Measurements from ENCODE around the gene BEAN1. TPM values are rescaled to one million over a fixed set of nuclear protein-coding genes. Genes with fewer than 3 reads are reported as not detected.

Gene BEAN1
- total and polyA plus RNA-seq, 9 of the 15 experiments (the other 6 are each of a cell fraction or from before 2014, with no cell fraction given) = not detected

DNA sequence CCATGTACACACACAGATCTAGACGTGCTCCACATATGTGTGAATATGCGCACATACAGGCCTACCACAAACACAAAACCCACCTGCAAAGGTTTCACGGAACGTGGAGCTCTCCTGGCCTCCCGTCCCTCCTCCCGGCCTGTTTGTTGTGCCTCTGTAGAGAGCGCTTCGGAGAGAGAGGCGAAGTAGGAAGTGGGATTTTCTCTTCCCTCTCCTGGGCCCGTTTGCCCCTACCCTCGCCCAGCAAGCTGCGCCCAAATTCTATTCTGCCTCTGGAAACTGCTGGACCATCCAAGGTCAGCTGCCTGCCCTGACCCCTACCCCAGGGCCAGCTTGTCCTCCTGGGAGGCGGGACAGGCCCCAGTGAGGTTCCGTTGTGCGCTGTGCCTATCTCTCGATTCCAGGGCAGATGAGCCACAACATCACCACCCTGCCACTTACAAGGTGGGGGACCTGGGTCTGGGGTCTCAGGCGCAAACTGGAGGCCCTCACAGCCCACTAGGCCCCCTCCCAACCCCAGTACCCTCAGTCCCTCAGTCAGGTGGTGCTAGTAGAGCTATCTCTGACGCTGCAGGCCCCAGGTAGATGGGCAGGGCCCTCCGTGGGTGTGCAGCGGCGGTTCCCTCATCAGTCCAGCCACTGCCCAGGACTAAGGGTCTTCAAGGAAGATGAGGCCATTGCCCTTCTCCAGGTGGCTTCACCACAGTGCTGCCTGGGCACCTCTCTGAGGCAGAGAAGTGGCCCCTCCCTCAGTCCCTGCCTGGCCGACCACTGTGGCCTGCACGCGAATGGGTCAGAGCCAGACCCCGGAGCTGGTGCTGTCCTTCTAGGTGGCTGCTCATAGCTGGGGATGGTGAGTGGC is 54.2 kb downstream of the BEAN1 start:
- TF ChIP-seq KDM1A (IDR thresholded peaks at IDR 0.05) (peak in 1 of 2 experiments; percentile 28; a peak in 1 of 4 replicates), TEAD2 (tag; IDR thresholded peaks at IDR 0.05) (no peak)
- H3K27ac ChIP-seq (ENCODE audit: extremely low read depth, low read depth, low read length) = no peak overlapping the region
- no peak overlapping the region for H3K4me2 ChIP-seq (ENCODE audit: insufficient read depth, low read length)
- H3K27me3 ChIP-seq (ENCODE audit: control insufficient read depth in 2 of 2, insufficient read depth in 2 of 2, low read length in 2 of 2) = peaks cover 0 to 6% of the 10 kb centered on the region in 2 experiments; a peak in 2 of 5 replicates
- ChIA-PET POLR2A (no interaction called here), CTCF (ENCODE audit: low intra/inter-chr PET ratio) (no interaction called here)
- intact Hi-C loops (cut with micrococcal nuclease) (no loop called here), in situ Hi-C loops (cut with MboI) (no loop called here)
- no peaks in the 10 kb centered on the region for H4K20me1 ChIP-seq (replicated peaks; ENCODE audit: control insufficient read depth, insufficient read depth, low read length)
- 36% methylated on average over 16 of the region's 25 CpGs for WGBS (ENCODE audit: insufficient coverage, low coverage, missing lambda C conversion rate)
- peaks cover 4% of the 10 kb centered on the region for H3K9me1 ChIP-seq (ENCODE audit: control insufficient read depth, insufficient read depth, low read length)
- FAIRE-seq (no peak), DNase-seq (ENCODE audit: extremely low read depth in 1 of 4, low spot score in 3 of 4) (no peak), ATAC-seq (no peak)
- H3K9me3 ChIP-seq (replicated peaks; ENCODE audit: control insufficient read depth, insufficient read depth, low read depth, low read length) = no peaks in the 10 kb centered on the region
- no peak overlapping the region for H3K9ac ChIP-seq (ENCODE audit: insufficient read depth in 1 of 2, low read depth in 2 of 2, low read length in 2 of 2)
- H3K79me2 ChIP-seq (ENCODE audit: control insufficient read depth, insufficient read depth, low read length) = no peaks in the 10 kb centered on the region
- no peaks in the 10 kb centered on the region for H3K36me3 ChIP-seq (ENCODE audit: control insufficient read depth, insufficient read depth, low read length)
- no peak overlapping the region for H2AFZ ChIP-seq (ENCODE audit: low read depth, low read length)
- H3K4me3 ChIP-seq = no peak overlapping the region
- peaks cover 6 to 9% of the 10 kb centered on the region in 2 experiments; a peak in 4 of 5 replicates for H3K4me1 ChIP-seq (replicated peaks in 1 of 2; ENCODE audit: control insufficient read depth in 2 of 2, insufficient read depth in 2 of 2, low read length in 2 of 2)
- BruUV-seq (replicated peaks) = no TSS peak

DNA sequence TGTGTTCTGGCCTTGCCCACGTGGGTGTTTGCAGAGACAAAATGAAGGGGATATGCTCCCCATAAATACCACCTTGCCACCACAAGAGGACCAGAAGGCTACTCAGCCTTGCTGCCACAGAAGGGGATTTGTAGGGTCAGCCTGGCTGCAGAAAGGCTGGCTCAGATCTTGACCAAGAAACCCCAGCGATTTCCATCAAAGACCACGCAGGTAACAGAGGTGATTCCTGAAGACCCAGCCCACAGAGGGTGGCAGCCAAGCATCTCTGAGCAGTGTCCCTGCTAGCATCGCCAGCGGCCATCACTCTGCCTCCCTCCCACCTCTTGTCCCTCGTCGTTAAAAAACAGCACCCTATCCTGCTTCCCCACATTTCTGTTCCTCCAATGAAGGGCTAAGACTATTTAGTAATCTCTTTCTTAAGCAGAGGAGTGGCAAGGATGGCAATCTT is 54.9 kb downstream of the BEAN1 start:
- H3K9me3 ChIP-seq (replicated peaks; ENCODE audit: control insufficient read depth, insufficient read depth, low read depth, low read length) = no peaks in the 10 kb centered on the region
- WGBS (ENCODE audit: insufficient coverage, low coverage, missing lambda C conversion rate) = 5% methylated on average over 7 of the region's 7 CpGs
- DNase-seq (ENCODE audit: extremely low read depth in 1 of 4, low spot score in 3 of 4) (no peak), FAIRE-seq (no peak), ATAC-seq (no peak)
- no peak overlapping the region for H3K9ac ChIP-seq (ENCODE audit: insufficient read depth in 1 of 2, low read depth in 2 of 2, low read length in 2 of 2)
- H3K4me1 ChIP-seq (replicated peaks in 1 of 2; ENCODE audit: control insufficient read depth in 2 of 2, insufficient read depth in 2 of 2, low read length in 2 of 2) = peaks cover 6 to 9% of the 10 kb centered on the region in 2 experiments; a peak in 4 of 5 replicates
- no peaks in the 10 kb centered on the region for H4K20me1 ChIP-seq (replicated peaks; ENCODE audit: control insufficient read depth, insufficient read depth, low read length)
- BruUV-seq (replicated peaks) = no TSS peak
- peaks cover 0 to 11% of the 10 kb centered on the region in 2 experiments; a peak in 2 of 5 replicates for H3K27me3 ChIP-seq (ENCODE audit: control insufficient read depth in 2 of 2, insufficient read depth in 2 of 2, low read length in 2 of 2)
- in situ Hi-C loops (cut with MboI) (no loop called here), intact Hi-C loops (cut with micrococcal nuclease) (no loop called here)
- H3K36me3 ChIP-seq (ENCODE audit: control insufficient read depth, insufficient read depth, low read length) = no peaks in the 10 kb centered on the region
- H3K4me2 ChIP-seq (ENCODE audit: insufficient read depth, low read length) = no peak overlapping the region
- no peak overlapping the region for H3K27ac ChIP-seq (ENCODE audit: extremely low read depth, low read depth, low read length)
- CTCF ChIA-PET (ENCODE audit: low intra/inter-chr PET ratio) = no interaction called here
- POLR2A ChIA-PET = no interaction called here
- peaks cover 4% of the 10 kb centered on the region for H3K9me1 ChIP-seq (ENCODE audit: control insufficient read depth, insufficient read depth, low read length)
- no peak overlapping the region for H3K4me3 ChIP-seq
- no peaks in the 10 kb centered on the region for H3K79me2 ChIP-seq (ENCODE audit: control insufficient read depth, insufficient read depth, low read length)
- no peak overlapping the region for H2AFZ ChIP-seq (ENCODE audit: low read depth, low read length)
- TF ChIP-seq ZNF121 (CRISPR knock-in tag; conservative IDR thresholded peaks at IDR 0.05) (no peak), HLTF (IDR thresholded peaks at IDR 0.05) (no peak), ETV6 (IDR thresholded peaks at IDR 0.05; ENCODE audit: borderline replicate concordance in 1 of 2, low read depth in 2 of 2, low read length in 1 of 2) (no peak), ETV6 (CRISPR knock-in tag; IDR thresholded peaks at IDR 0.05; ENCODE audit: borderline replicate concordance) (no peak), FOXK2 (conservative IDR thresholded peaks at IDR 0.05 in 1 of 2, IDR thresholded peaks at IDR 0.05 in 1 of 2; ENCODE audit: low read depth in 2 of 2) (no peak), ZNF707 (CRISPR knock-in tag; conservative IDR thresholded peaks at IDR 0.05) (no peak), ARHGAP35 (IDR thresholded peaks at IDR 0.05; ENCODE audit: partially characterized antibody) (no peak), NR1H2 (CRISPR knock-in tag; IDR thresholded peaks at IDR 0.05) (no peak), ZNF23 (CRISPR knock-in tag; IDR thresholded peaks at IDR 0.05) (no peak), SMAD1 (IDR thresholded peaks at IDR 0.05; ENCODE audit: low read depth, low read length, partially characterized antibody) (no peak), ASH1L (IDR thresholded peaks at IDR 0.05; ENCODE audit: borderline replicate concordance, low read depth, partially characterized antibody) (no peak)
- TF ChIP-seq, protein P1, sequence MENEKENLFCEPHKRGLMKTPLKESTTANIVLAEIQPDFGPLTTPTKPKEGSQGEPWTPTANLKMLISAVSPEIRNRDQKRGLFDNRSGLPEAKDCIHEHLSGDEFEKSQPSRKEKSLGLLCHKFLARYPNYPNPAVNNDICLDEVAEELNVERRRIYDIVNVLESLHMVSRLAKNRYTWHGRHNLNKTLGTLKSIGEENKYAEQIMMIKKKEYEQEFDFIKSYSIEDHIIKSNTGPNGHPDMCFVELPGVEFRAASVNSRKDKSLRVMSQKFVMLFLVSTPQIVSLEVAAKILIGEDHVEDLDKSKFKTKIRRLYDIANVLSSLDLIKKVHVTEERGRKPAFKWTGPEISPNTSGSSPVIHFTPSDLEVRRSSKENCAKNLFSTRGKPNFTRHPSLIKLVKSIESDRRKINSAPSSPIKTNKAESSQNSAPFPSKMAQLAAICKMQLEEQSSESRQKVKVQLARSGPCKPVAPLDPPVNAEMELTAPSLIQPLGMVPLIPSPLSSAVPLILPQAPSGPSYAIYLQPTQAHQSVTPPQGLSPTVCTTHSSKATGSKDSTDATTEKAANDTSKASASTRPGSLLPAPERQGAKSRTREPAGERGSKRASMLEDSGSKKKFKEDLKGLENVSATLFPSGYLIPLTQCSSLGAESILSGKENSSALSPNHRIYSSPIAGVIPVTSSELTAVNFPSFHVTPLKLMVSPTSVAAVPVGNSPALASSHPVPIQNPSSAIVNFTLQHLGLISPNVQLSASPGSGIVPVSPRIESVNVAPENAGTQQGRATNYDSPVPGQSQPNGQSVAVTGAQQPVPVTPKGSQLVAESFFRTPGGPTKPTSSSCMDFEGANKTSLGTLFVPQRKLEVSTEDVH (IDR thresholded peaks at IDR 0.05; ENCODE audit: low read depth, partially characterized antibody) = no peak

Data from K562 (cell line).